ENCODE data around the gene ENDOD1. TPM values are rescaled to one million over a fixed set of nuclear protein-coding genes. Genes with fewer than 3 reads are reported as not detected.

The ENDOD1 gene
- total RNA-seq, 6 experiments from 2014 or later = 3.8 to 8.0 (median 6.2) TPM

GRCh38 chr11:95163106-95163505 lies 73.5 kb downstream of the ENDOD1 start:
- ATAC-seq (no peak), DNase-seq (no peak)
- Histone ChIP-seq H3K27ac (no peak overlapping the region), H3K27me3 (no peaks in the 10 kb centered on the region), H3K4me3 (no peak overlapping the region), H3K4me1 (no peaks in the 10 kb centered on the region), H3K9me3 (no peaks in the 10 kb centered on the region), H3K36me3 (no peaks in the 10 kb centered on the region)
- 36% methylated on average over 4 of the region's 4 CpGs for WGBS (ENCODE audit: insufficient coverage, low coverage, low lambda C conversion rate, missing lambda C conversion rate)
- TF ChIP-seq POLR2A (IDR thresholded peaks at IDR 0.05) (no peak), CTCF (IDR thresholded peaks at IDR 0.05) (no peak)
- intact Hi-C loops (cut with DNase I) = no loop called here

GRCh38 chr11:95165638-95166037 lies 76.0 kb downstream of the ENDOD1 start:
- DNase-seq = no peak
- TF ChIP-seq POLR2A (IDR thresholded peaks at IDR 0.05) (no peak), CTCF (IDR thresholded peaks at IDR 0.05) (no peak)
- no peak for ATAC-seq
- H3K27me3 ChIP-seq = no peaks in the 10 kb centered on the region
- no peaks in the 10 kb centered on the region for H3K9me3 ChIP-seq
- no peaks in the 10 kb centered on the region for H3K4me1 ChIP-seq
- no peak overlapping the region for H3K27ac ChIP-seq
- H3K4me3 ChIP-seq = no peak overlapping the region
- intact Hi-C loops (cut with DNase I) = no loop called here
- no peaks in the 10 kb centered on the region for H3K36me3 ChIP-seq

- TF ChIP-seq POLR2A (IDR thresholded peaks at IDR 0.05) = no peak
- no peak for TF ChIP-seq CTCF (IDR thresholded peaks at IDR 0.05)
- H3K4me3 ChIP-seq = no peak overlapping the region
- DNase-seq = no peak
- no peaks in the 10 kb centered on the region for H3K4me1 ChIP-seq
- no peak overlapping the region for H3K27ac ChIP-seq
- ATAC-seq = no peak
- no peaks in the 10 kb centered on the region for H3K27me3 ChIP-seq
- 71% methylated on average over 2 of the region's 2 CpGs for WGBS (ENCODE audit: insufficient coverage, low coverage, low lambda C conversion rate, missing lambda C conversion rate)
- H3K36me3 ChIP-seq = no peaks in the 10 kb centered on the region
- no peaks in the 10 kb centered on the region for H3K9me3 ChIP-seq
- intact Hi-C loops (cut with DNase I) = no loop called here
Observed at GRCh38 chr11:95166781-95167180, 77.1 kb downstream of the ENDOD1 start.

GRCh38 chr11:95170294-95170693 lies 80.6 kb downstream of the ENDOD1 start:
- ATAC-seq (no peak), DNase-seq (no peak)
- intact Hi-C loops (cut with DNase I) = no loop called here
- H3K9me3 ChIP-seq = no peaks in the 10 kb centered on the region
- no peak overlapping the region for H3K4me3 ChIP-seq
- H3K4me1 ChIP-seq = no peaks in the 10 kb centered on the region
- H3K27me3 ChIP-seq = no peaks in the 10 kb centered on the region
- H3K27ac ChIP-seq = no peak overlapping the region
- no peaks in the 10 kb centered on the region for H3K36me3 ChIP-seq
- TF ChIP-seq POLR2A (IDR thresholded peaks at IDR 0.05) (no peak), CTCF (IDR thresholded peaks at IDR 0.05) (no peak)
- 93% methylated on average over 5 of the region's 5 CpGs for WGBS (ENCODE audit: insufficient coverage, low coverage, low lambda C conversion rate, missing lambda C conversion rate)

- TF ChIP-seq POLR2A (IDR thresholded peaks at IDR 0.05) (no peak), CTCF (IDR thresholded peaks at IDR 0.05) (no peak)
- H3K4me1 ChIP-seq = no peaks in the 10 kb centered on the region
- H3K36me3 ChIP-seq = peaks cover 0 to 13% (median 0%) of the 10 kb centered on the region in 4 donors
- WGBS (ENCODE audit: insufficient coverage, low coverage, low lambda C conversion rate, missing lambda C conversion rate) = 66% methylated on average over 4 of the region's 4 CpGs
- H3K27me3 ChIP-seq = no peaks in the 10 kb centered on the region
- ATAC-seq = no peak
- intact Hi-C loops (cut with DNase I) = no loop called here
- no peaks in the 10 kb centered on the region for H3K9me3 ChIP-seq
- H3K4me3 ChIP-seq = no peak overlapping the region
- DNase-seq = no peak
- no peak overlapping the region for H3K27ac ChIP-seq
Observed at GRCh38 chr11:95175818-95176380, 86.3 kb downstream of the ENDOD1 start.

All from right lobe of liver (tissue), 6 donors.